CD14-positive monocyte (primary cell): ENCODE results near the gene B4GALT6. TPM values are rescaled to one million over a fixed set of nuclear protein-coding genes. Genes with fewer than 3 reads are reported as not detected.

ENCODE experiments used
- DNase-seq, 3 donors: peaks; one replicate each; pipeline ENCODE4 v3.0.0-alpha.2; 2011 to 2022
- H2AFZ ChIP-seq: 2 replicates; pipeline ENCODE4 v1.6.0; 2012; ENCODE audit warnings: mild to moderate bottlenecking, low read depth, low read length, inconsistent platforms; ENCODE audit not compliant: insufficient read depth, poor library complexity, severe bottlenecking
- H3K27ac ChIP-seq, 2 donors: 1 replicate in 1 of 2; 2 replicates in 1 of 2; pipeline ENCODE4 v1.5.1; 2012 to 2013; ENCODE audit warnings: low read length in 2 of 2, control low read depth in 1 of 2, inconsistent platforms in 1 of 2, low read depth in 1 of 2, mild to moderate bottlenecking in 1 of 2
- H3K27me3 ChIP-seq, 2 donors: one replicate each; pipeline versions ENCODE4 v1.6.0 to v1.6.1; 2011 to 2013; ENCODE audit warnings: low read length in 2 of 2; ENCODE audit not compliant: control insufficient read depth in 2 of 2, insufficient read depth in 2 of 2
- H3K36me3 ChIP-seq, 2 donors: replicated peaks in 1 of 2; 1 replicate in 1 of 2; 2 replicates in 1 of 2; pipeline versions ENCODE4 v1.5.1 to v1.6.1; 2012 to 2013; ENCODE audit warnings: low read length in 2 of 2, control low read depth in 1 of 2, inconsistent platforms in 1 of 2, mild to moderate bottlenecking in 1 of 2; ENCODE audit not compliant: insufficient read depth in 2 of 2, control insufficient read depth in 1 of 2
- H3K4me1 ChIP-seq, 2 donors: 1 replicate in 1 of 2; 2 replicates in 1 of 2; pipeline versions ENCODE4 v1.5.1 to v1.6.1; 2012 to 2013; ENCODE audit warnings: low read length in 2 of 2, control low read depth in 1 of 2, inconsistent platforms in 1 of 2, mild to moderate bottlenecking in 1 of 2, moderate library complexity in 1 of 2; ENCODE audit not compliant: insufficient read depth in 2 of 2, control insufficient read depth in 1 of 2
- H3K4me2 ChIP-seq: replicated peaks from 2 replicates; pipeline ENCODE3; 2012; ENCODE audit warnings: low read length, moderate library complexity, mild to moderate bottlenecking; ENCODE audit not compliant: poor library complexity, severe bottlenecking; ENCODE audit errors: extremely low read depth
- H3K4me3 ChIP-seq, 3 experiments: fragments of 200-600 bp in 1 of 3; sonication (generic) in 1 of 3; replicated peaks in 1 of 3; 1 replicate in 2 of 3; 2 replicates in 1 of 3; pipeline ENCODE4 v1.5.1; 2011 to 2013; ENCODE audit warnings: low read length in 3 of 3, mild to moderate bottlenecking in 3 of 3, control low read depth in 2 of 3, low read depth in 2 of 3, inconsistent platforms in 1 of 3, moderate library complexity in 1 of 3
- H3K79me2 ChIP-seq: 2 replicates; pipeline ENCODE4 v1.6.0; 2012; ENCODE audit warnings: mild to moderate bottlenecking, control low read depth, inconsistent platforms, low read length, moderate library complexity; ENCODE audit not compliant: insufficient read depth
- H3K9ac ChIP-seq: 2 replicates; pipeline ENCODE4 v1.6.0; 2017; ENCODE audit warnings: low read length, mild to moderate bottlenecking; ENCODE audit not compliant: insufficient read depth, poor library complexity, severe bottlenecking
- H3K9me3 ChIP-seq, 2 donors: replicated peaks in 1 of 2; 1 replicate in 1 of 2; 2 replicates in 1 of 2; pipeline versions ENCODE4 v1.5.1 to v1.6.1; 2012 to 2013; ENCODE audit warnings: low read length in 2 of 2, control low read depth in 1 of 2; ENCODE audit not compliant: control insufficient read depth in 1 of 2, insufficient read depth in 1 of 2
- H4K20me1 ChIP-seq: 2 replicates; pipeline ENCODE4 v1.6.0; 2012; ENCODE audit warnings: mild to moderate bottlenecking, low read length, control low read depth, moderate library complexity; ENCODE audit not compliant: insufficient read depth
- H3K27ac Mint-ChIP-seq, 7 donors: one replicate each; pipeline ENCODE4 v1.8.0; 2020; ENCODE audit warnings: mild to moderate bottlenecking in 7 of 7, mixed read lengths in 7 of 7, moderate library complexity in 6 of 7, inconsistent platforms in 2 of 7
- H3K27me3 Mint-ChIP-seq, 3 donors: one replicate each; pipeline ENCODE4 v1.8.0; 2021 to 2022; ENCODE audit warnings: low read depth in 3 of 3, mild to moderate bottlenecking in 3 of 3, mixed read lengths in 3 of 3, moderate library complexity in 3 of 3, inconsistent platforms in 1 of 3
- H3K36me3 Mint-ChIP-seq, 2 donors: one replicate each; pipeline ENCODE4 v1.8.0; 2020; ENCODE audit warnings: mixed read lengths in 2 of 2, inconsistent platforms in 1 of 2, mild to moderate bottlenecking in 1 of 2
- H3K4me1 Mint-ChIP-seq: one replicate; pipeline ENCODE4 v1.8.0; 2020; ENCODE audit warnings: mild to moderate bottlenecking, mixed read lengths
- H3K4me3 Mint-ChIP-seq, 2 donors: one replicate each; pipeline ENCODE4 v1.8.0; 2020; ENCODE audit warnings: mild to moderate bottlenecking in 2 of 2, mixed read lengths in 2 of 2, moderate library complexity in 1 of 2
- H3K9me3 Mint-ChIP-seq, 7 donors: one replicate each; pipeline ENCODE4 v1.8.0; 2020 to 2022; ENCODE audit warnings: mixed read lengths in 7 of 7, mild to moderate bottlenecking in 6 of 7, moderate library complexity in 6 of 7, inconsistent platforms in 2 of 7
- WGBS: methylation state at CpG from one replicate; pipeline ENCODE4 v1.1.5; 2013; ENCODE audit warnings: missing lambda C conversion rate; ENCODE audit not compliant: insufficient coverage; 5-methylcytosine and 5-hydroxymethylcytosine counted together
- intact Hi-C, 2 donors: fragments of 100-400 bp; cut with micrococcal nuclease; formaldehyde crosslinking; loops; one replicate each; pipeline versions ENCODE4 v1.15.0 to v1.15.1; 2023
- polyA plus RNA-seq, 3 donors: library from polyadenylated mRNA; depleted of rRNA in 1 of 3; unstranded in 2 of 3; stranded (reverse) in 1 of 3; fragments of 300-500 nt in 2 of 3; fragments of >200 nt in 1 of 3; fragmentation: Illumina TruSeq in 2 of 3; gene quantifications; 1 replicate in 2 of 3; 2 replicates in 1 of 3; pipeline ENCODE4 v1.2.3, GENCODE V29; 2012 to 2021
- TF ChIP-seq, protein P1 (sequence below): fragments of 200-600 bp; IDR thresholded peaks from one replicate; pipeline ENCODE4 v1.8.0; 2022; ENCODE audit warnings: antibody characterized with exemption, mild to moderate bottlenecking

B4GALT6 gene
- polyA plus RNA-seq, 3 donors = 0.09 to 0.68 (median 0.12) TPM

DNA sequence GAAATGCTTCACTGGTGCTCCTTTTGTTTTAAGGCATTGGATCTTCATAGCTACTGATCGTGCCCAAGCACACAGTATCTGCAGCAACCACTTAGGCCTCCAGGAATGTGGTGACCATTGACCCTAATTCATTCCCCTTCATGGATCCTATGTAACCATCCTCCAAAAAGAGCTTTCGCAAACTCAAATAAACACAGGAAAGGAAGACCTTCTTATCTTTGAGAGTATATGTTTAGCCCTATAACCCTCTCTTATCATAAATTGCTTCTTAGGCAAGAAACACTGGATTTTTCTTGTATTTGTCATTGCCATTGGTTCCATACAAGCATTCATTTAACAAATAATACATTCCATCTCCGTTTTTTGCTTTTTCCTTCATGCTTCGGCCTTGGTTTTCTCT is 96.9 kb downstream of the B4GALT6 start:
- Histone ChIP-seq H3K4me2 (no peak overlapping the region), H3K9ac (no peak overlapping the region), H3K9me3 (no peaks in the 10 kb centered on the region), H3K4me1 (no peaks in the 10 kb centered on the region), H2AFZ (no peak overlapping the region), H3K79me2 (no peaks in the 10 kb centered on the region), H3K27me3 (no peaks in the 10 kb centered on the region), H3K27ac (no peak overlapping the region), H4K20me1 (no peaks in the 10 kb centered on the region), H3K4me3 (no peak overlapping the region), H3K36me3 (no peaks in the 10 kb centered on the region)
- no peaks in the 10 kb centered on the region for H3K4me1 Mint-ChIP-seq
- WGBS = 100% methylated on average over 1 of the region's 4 CpGs
- H3K27ac Mint-ChIP-seq = no peak overlapping the region
- DNase-seq = no peak
- TF ChIP-seq, protein P1, sequence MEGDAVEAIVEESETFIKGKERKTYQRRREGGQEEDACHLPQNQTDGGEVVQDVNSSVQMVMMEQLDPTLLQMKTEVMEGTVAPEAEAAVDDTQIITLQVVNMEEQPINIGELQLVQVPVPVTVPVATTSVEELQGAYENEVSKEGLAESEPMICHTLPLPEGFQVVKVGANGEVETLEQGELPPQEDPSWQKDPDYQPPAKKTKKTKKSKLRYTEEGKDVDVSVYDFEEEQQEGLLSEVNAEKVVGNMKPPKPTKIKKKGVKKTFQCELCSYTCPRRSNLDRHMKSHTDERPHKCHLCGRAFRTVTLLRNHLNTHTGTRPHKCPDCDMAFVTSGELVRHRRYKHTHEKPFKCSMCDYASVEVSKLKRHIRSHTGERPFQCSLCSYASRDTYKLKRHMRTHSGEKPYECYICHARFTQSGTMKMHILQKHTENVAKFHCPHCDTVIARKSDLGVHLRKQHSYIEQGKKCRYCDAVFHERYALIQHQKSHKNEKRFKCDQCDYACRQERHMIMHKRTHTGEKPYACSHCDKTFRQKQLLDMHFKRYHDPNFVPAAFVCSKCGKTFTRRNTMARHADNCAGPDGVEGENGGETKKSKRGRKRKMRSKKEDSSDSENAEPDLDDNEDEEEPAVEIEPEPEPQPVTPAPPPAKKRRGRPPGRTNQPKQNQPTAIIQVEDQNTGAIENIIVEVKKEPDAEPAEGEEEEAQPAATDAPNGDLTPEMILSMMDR = no peak
- H3K4me3 Mint-ChIP-seq = no peak overlapping the region
- no peaks in the 10 kb centered on the region for H3K27me3 Mint-ChIP-seq
- H3K36me3 Mint-ChIP-seq = no peaks in the 10 kb centered on the region
- H3K9me3 Mint-ChIP-seq = peaks cover 0 to 7% (median 2%) of the 10 kb centered on the region in 7 donors
- intact Hi-C loops = no loop called here

DNA sequence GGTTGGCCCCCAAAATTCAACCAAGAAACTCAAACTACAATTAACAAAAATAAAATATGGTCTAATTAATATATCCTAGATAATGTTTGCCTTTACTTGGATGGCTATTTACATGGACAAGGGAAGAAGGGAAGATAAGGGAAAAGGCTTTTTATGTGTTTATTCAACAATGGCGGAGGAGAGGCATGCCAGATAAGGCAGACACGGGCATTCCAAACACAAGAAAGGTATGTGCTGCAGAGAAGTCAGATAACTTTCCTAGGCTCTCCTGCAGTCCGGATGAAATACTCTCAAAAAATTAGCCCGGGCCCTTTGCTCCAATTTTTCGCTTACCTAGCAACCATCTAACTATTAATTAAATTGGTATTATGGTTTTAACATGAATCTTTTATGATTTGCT is 97.8 kb downstream of the B4GALT6 start:
- no peak overlapping the region for H3K4me3 Mint-ChIP-seq
- H3K27ac Mint-ChIP-seq = no peak overlapping the region
- H3K4me2 ChIP-seq = no peak overlapping the region
- TF ChIP-seq, protein P1 = no peak
- H3K27ac ChIP-seq = no peak overlapping the region
- H2AFZ ChIP-seq = no peak overlapping the region
- WGBS = no CpG with 5 or more reads among the region's 5 CpGs
- H3K9me3 Mint-ChIP-seq = peaks cover 0 to 7% (median 2%) of the 10 kb centered on the region in 7 donors
- intact Hi-C loops = no loop called here
- no peak for DNase-seq
- H3K9me3 ChIP-seq = no peaks in the 10 kb centered on the region
- no peak overlapping the region for H3K9ac ChIP-seq
- H3K4me3 ChIP-seq = no peak overlapping the region
- H3K27me3 ChIP-seq = no peaks in the 10 kb centered on the region
- no peaks in the 10 kb centered on the region for H3K27me3 Mint-ChIP-seq
- no peaks in the 10 kb centered on the region for H3K4me1 Mint-ChIP-seq
- H3K79me2 ChIP-seq = no peaks in the 10 kb centered on the region
- H3K36me3 Mint-ChIP-seq = no peaks in the 10 kb centered on the region
- no peaks in the 10 kb centered on the region for H4K20me1 ChIP-seq
- no peaks in the 10 kb centered on the region for H3K4me1 ChIP-seq
- no peaks in the 10 kb centered on the region for H3K36me3 ChIP-seq
